ES-I3 (cell line): ENCODE data around the gene ZNF630.
"Not testable (repeated sequence)": the region's sequence is repeated elsewhere in the genome, so short reads cannot be mapped to it uniquely, and the experiment has no call there.

Experiments
- H3K36me3 ChIP-seq: 2 replicates; pipeline ENCODE4 v1.6.1; 2013; ENCODE audit warnings: mild to moderate bottlenecking, low read length, control low read depth, moderate library complexity; ENCODE audit not compliant: insufficient read depth
- H3K4me1 ChIP-seq: 2 replicates; pipeline ENCODE4 v1.6.1; 2013; ENCODE audit warnings: mild to moderate bottlenecking, control low read depth, low read length; ENCODE audit not compliant: insufficient read depth
- H3K9ac ChIP-seq: 2 replicates; pipeline ENCODE4 v1.6.1; 2013; ENCODE audit warnings: low read depth, mild to moderate bottlenecking, low read length, moderate library complexity
- H3K9me3 ChIP-seq: 2 replicates; pipeline ENCODE4 v1.6.1; 2013; ENCODE audit warnings: mild to moderate bottlenecking, low read length, moderate library complexity; ENCODE audit not compliant: control insufficient read depth, insufficient read depth

Gene ZNF630

DNA sequence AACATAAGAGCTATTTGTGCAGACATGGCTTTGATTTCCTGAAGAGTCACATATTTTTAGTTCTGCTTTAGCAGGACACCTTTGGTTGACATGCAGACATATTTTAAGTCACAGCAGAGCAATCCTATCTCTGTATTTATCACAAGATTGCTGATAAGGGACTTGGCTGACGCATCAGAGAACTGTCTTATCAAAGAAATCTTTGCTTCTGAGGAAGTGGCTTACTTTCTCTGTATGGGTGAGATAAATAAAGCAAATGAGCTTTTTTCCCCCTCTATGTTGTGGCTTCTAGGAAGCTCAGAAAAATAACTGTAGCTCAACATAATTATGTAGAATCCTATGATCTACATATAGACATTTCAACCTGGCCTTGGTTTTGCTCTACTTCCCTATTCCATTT is 51.5 kb downstream of the ZNF630 start:
- H3K36me3 ChIP-seq, H3K9ac ChIP-seq, H3K4me1 ChIP-seq, H3K9me3 ChIP-seq: not testable (repeated sequence)

DNA sequence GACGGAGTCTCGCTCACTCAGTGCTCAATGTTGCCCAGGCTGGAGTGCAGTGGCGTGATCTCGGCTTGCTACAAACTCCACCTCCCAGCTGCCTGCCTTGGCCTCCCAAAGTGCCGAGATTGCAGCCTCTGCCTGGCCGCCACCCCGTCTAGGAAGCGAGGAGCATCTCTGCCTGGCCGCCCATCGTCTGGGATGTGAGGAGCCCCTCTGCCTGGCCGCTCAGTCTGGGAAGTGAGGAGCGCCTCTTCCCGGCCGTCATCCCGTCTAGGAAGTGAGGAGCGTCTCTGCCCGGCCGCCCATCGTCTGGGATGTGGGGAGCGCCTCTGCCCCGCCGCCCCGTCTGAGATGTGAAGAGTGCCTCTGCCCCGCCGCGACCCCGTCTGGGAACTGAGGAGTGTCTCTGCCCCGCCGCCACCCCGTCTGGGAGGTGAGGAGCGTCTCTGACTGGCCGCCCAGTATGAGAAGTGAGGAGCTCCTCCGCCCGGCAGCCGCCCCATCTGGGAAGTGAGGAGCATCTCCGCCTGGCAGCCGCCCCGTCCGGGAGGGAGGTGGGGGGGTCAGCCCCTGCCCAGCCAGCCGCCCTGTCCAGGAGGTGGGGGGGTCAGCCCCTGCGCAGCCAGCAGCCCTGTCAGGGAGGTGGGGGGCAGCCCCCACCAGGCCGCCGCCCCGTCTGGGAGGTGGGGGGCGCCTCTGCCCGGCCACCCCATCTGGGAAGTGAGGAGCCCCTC is 54.7 kb downstream of the ZNF630 start:
- not testable (repeated sequence) for H3K9me3 ChIP-seq, H3K36me3 ChIP-seq, H3K9ac ChIP-seq, H3K4me1 ChIP-seq

DNA sequence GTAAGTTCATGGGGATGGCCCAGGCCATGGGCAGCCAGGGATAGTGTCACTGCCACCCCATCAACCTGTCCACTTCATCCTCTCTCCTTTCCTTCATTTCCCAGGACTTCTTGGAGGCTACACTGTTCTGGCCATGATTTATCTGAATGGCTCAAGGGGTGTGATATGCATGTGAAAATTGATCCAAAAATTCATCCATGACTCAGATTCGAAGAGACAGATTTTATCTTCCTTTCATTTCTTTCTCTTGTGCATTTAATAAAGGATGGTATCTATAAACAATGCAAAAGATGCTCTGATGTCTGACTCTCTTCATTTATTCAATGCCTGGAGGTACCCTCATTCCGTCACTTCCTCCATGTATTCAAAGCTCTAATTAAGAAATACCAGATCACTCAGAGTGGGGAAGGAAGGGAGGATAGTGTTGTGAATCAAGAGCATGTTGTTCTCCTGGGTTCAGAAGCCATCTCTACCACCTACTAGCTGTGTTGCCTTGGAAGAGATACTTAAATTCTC is 61.9 kb downstream of the ZNF630 start:
- H3K4me1 ChIP-seq, H3K36me3 ChIP-seq, H3K9me3 ChIP-seq, H3K9ac ChIP-seq: not testable (repeated sequence)
